Upper lobe of left lung (tissue), 6 donors: Measurements from ENCODE around the gene NUP85. TPM values are rescaled to one million over a fixed set of nuclear protein-coding genes. Genes with fewer than 3 reads are reported as not detected.

ENCODE experiments used
- ATAC-seq, 2 donors: fragments of 200-7000 bp; cut with Tn5 transposase; one replicate each; pipeline ENCODE4 v1.9.1; 2022; ENCODE audit warnings: mild to moderate bottlenecking in 2 of 2, moderate library complexity in 2 of 2; ENCODE audit not compliant: low FRiP score in 2 of 2
- DNase-seq, 2 donors: peaks; one replicate each; pipeline ENCODE4 v3.0.0-alpha.2; 2019 to 2020
- H3K27ac ChIP-seq, 4 donors: fragments of 200-600 bp; sonication (generic); one replicate each; pipeline ENCODE4 v1.5.1; 2016 to 2019
- H3K27me3 ChIP-seq, 4 donors: fragments of 200-600 bp; sonication (generic); one replicate each; pipeline ENCODE4 v1.5.1; 2017 to 2019
- H3K36me3 ChIP-seq, 4 donors: fragments of 200-600 bp; sonication (generic); one replicate each; pipeline ENCODE4 v1.5.1; 2016 to 2019
- H3K4me1 ChIP-seq, 4 donors: fragments of 200-600 bp; sonication (generic); one replicate each; pipeline ENCODE4 v1.5.1; 2018 to 2019
- H3K4me3 ChIP-seq, 4 donors: fragments of 200-600 bp; sonication (generic); one replicate each; pipeline ENCODE4 v1.5.1; 2017 to 2019; ENCODE audit warnings: mild to moderate bottlenecking in 2 of 4, moderate library complexity in 1 of 4
- H3K9me3 ChIP-seq, 4 donors: fragments of 200-600 bp; sonication (generic); one replicate each; pipeline ENCODE4 v1.5.1; 2018 to 2019
- EP300 ChIP-seq, 4 donors: sonication (generic); formaldehyde crosslinking; IDR thresholded peaks; one replicate each; pipeline ENCODE4 v1.5.1; 2017; ENCODE audit warnings: antibody characterized with exemption in 4 of 4, control low read depth in 2 of 4
- POLR2A ChIP-seq, 4 donors: fragments of 450-650 bp; IDR thresholded peaks; one replicate each; pipeline ENCODE4 v1.5.1; 2016 to 2017; ENCODE audit warnings: antibody characterized with exemption in 4 of 4, mild to moderate bottlenecking in 2 of 4
- POLR2AphosphoS5 ChIP-seq, 2 donors: sonication (generic); formaldehyde crosslinking; IDR thresholded peaks; one replicate each; pipeline ENCODE4 v1.5.1; 2017; ENCODE audit warnings: antibody characterized with exemption in 2 of 2
- WGBS, 2 donors: methylation state at CpG; one replicate each; pipeline ENCODE4 v1.1.5; 2017 to 2018; 5-methylcytosine and 5-hydroxymethylcytosine counted together
- total RNA-seq, 6 donors: library from RNA; depleted of rRNA in 4 of 6; stranded (reverse); fragments of >200 nt in 4 of 6; gene quantifications; one replicate each; pipeline versions ENCODE4 v1.1.0 to v1.2.1, GENCODE V29; 2016 to 2021
- TF ChIP-seq, protein P1 (sequence below), 6 experiments: fragments of 450-650 bp in 4 of 6; fragments of 200-600 bp in 2 of 6; sonication (generic) in 2 of 6; IDR thresholded peaks; one replicate each; pipeline ENCODE4 v1.5.1; 2016 to 2019; ENCODE audit warnings: antibody characterized with exemption in 6 of 6
- donor health status: DM: no; HTN: no; CAD: no; lungs with moderate emphysema.
- donor health status: DM: no; HTN: yes; CAD: no; lungs with severe emphysema.

NUP85 gene
- total RNA-seq, 6 donors from 2014 or later, result 21.7 to 69.1 (median 43.5) TPM

DNA sequence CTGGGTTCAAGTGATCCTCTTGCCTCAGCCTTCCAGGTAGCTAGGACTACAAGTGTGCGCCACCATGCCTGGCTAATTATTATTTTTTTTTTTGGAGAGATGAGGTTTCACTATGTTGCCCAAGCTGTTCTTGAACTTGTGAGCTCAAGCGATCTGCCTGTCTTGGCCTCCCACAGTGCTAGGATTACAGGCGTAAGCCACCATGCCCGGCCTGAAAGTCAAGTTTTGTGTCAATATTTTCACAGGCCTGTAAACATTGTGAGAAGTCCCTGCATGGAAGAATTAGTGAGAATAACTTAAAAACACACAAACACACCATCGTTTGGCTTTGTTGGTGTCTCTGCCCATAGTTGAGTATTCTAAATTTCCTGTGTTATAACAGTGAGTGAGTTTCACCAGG lies 22.2 kb downstream of the NUP85 start:
- TF ChIP-seq EP300 (IDR thresholded peaks at IDR 0.05) (no peak), POLR2AphosphoS5 (IDR thresholded peaks at IDR 0.05) (no peak), POLR2A (IDR thresholded peaks at IDR 0.05) (no peak)
- TF ChIP-seq, protein P1, sequence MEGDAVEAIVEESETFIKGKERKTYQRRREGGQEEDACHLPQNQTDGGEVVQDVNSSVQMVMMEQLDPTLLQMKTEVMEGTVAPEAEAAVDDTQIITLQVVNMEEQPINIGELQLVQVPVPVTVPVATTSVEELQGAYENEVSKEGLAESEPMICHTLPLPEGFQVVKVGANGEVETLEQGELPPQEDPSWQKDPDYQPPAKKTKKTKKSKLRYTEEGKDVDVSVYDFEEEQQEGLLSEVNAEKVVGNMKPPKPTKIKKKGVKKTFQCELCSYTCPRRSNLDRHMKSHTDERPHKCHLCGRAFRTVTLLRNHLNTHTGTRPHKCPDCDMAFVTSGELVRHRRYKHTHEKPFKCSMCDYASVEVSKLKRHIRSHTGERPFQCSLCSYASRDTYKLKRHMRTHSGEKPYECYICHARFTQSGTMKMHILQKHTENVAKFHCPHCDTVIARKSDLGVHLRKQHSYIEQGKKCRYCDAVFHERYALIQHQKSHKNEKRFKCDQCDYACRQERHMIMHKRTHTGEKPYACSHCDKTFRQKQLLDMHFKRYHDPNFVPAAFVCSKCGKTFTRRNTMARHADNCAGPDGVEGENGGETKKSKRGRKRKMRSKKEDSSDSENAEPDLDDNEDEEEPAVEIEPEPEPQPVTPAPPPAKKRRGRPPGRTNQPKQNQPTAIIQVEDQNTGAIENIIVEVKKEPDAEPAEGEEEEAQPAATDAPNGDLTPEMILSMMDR (IDR thresholded peaks at IDR 0.05), result no peak
- DNase-seq (no peak), ATAC-seq (no peak)
- Histone ChIP-seq H3K27me3 (no peaks in the 10 kb centered on the region), H3K9me3 (no peaks in the 10 kb centered on the region), H3K4me1 (peaks cover 0 to 19% (median 13%) of the 10 kb centered on the region in 4 donors), H3K36me3 (peaks cover 30 to 96% (median 59%) of the 10 kb centered on the region in 4 donors), H3K27ac (peak overlapping the region in 2 of 4 donors; percentile 43 to 57), H3K4me3 (no peak overlapping the region)
- WGBS, 2 donors, result 67 to 72% methylated on average over 5 of the region's 5 CpGs

DNA sequence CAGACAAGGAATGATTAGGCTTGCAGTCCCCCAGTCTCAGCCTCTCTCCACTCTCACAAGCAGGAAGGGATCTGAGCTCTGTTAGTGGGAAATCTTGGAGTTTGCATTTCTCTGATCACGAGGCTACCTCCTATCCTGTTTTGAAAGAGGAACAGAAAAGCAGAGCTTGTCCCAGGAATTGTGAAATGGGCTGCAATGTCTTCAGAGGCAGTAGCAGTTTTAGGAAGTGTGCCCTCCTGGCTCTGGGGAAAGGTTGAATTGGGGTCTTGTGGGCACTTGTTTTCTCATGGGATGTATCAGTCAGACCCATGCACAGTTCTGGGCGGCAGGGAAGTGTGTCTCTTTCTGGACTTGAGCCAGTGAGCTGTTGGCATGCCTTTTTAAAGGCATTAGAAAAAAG lies 22.8 kb downstream of the NUP85 start:
- TF ChIP-seq POLR2A (IDR thresholded peaks at IDR 0.05), result peak in 1 of 4 donors; percentile 32
- TF ChIP-seq POLR2AphosphoS5 (IDR thresholded peaks at IDR 0.05), result peak; percentile 5 to 61
- TF ChIP-seq, protein P1 (IDR thresholded peaks at IDR 0.05), result no peak
- TF ChIP-seq EP300 (IDR thresholded peaks at IDR 0.05), result peak in 2 of 4 donors; percentile 23 to 40
- peaks cover 0 to 19% (median 13%) of the 10 kb centered on the region in 4 donors for H3K4me1 ChIP-seq
- H3K4me3 ChIP-seq, result no peak overlapping the region
- H3K9me3 ChIP-seq, result no peaks in the 10 kb centered on the region
- H3K27ac ChIP-seq, result peak overlapping the region; percentile 38 to 68 (median 58)
- H3K27me3 ChIP-seq, result no peaks in the 10 kb centered on the region
- WGBS, 2 donors, result 49 to 56% methylated on average over 2 of the region's 2 CpGs
- DNase-seq (peak in 1 of 2 donors; percentile 73), ATAC-seq (peak; percentile 47 to 82)
- H3K36me3 ChIP-seq, result peaks cover 32 to 96% (median 61%) of the 10 kb centered on the region in 4 donors

DNA sequence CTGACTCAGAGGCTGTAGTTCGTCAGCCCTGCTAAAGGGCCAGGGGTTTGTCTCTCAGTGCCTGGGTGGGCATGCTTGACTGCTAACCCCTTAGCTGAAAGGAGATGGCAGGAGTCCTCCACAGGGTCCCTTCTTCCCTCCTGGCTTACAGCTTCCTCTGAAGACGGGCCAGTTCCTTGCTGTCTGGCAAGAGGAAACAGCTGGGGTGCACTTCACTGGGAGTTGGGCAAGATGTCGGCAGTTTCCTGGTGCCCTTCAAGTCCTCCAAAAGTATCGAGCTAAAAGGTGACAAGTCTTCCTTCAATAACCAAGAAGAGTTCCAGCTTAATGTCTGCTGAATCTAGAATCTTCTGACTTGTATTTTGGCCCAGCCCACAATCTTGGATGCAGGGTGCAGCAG lies 23.4 kb downstream of the NUP85 start:
- 46 to 57% methylated on average over 1 to 4 of the region's 4 CpGs for WGBS, 2 donors
- H3K27ac ChIP-seq, result peak overlapping the region; percentile 38 to 68 (median 58)
- H3K4me3 ChIP-seq, result no peak overlapping the region
- H3K27me3 ChIP-seq, result no peaks in the 10 kb centered on the region
- peaks cover 0 to 19% (median 13%) of the 10 kb centered on the region in 4 donors for H3K4me1 ChIP-seq
- TF ChIP-seq POLR2A (IDR thresholded peaks at IDR 0.05) (no peak), EP300 (IDR thresholded peaks at IDR 0.05) (no peak), POLR2AphosphoS5 (IDR thresholded peaks at IDR 0.05) (no peak)
- TF ChIP-seq, protein P1 (IDR thresholded peaks at IDR 0.05), result no peak
- DNase-seq (peak in 1 of 2 donors; percentile 78), ATAC-seq (peak; percentile 54 to 63)
- no peaks in the 10 kb centered on the region for H3K9me3 ChIP-seq
- peaks cover 32 to 96% (median 60%) of the 10 kb centered on the region in 4 donors for H3K36me3 ChIP-seq

DNA sequence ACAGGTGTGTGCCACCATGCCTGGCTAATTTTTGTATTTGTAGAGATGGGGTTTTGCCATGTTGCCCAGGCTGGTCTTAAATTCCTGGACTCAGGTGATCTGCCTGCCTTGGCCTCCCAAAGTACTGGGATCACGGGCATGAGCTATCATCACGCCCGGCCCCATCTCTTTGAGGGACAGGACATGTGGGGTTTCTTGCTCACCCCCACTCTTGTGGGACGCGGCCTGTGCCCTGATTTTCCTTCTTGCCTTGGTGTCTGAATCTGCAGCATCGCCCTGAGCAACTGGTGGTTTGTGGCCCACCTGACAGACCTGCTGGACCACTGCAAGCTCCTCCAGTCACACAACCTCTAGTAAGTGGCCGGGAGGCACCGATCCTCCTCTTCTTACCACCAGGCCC lies 25.6 kb downstream of the NUP85 start:
- Histone ChIP-seq H3K36me3 (peaks cover 31 to 96% (median 62%) of the 10 kb centered on the region in 4 donors), H3K27me3 (no peaks in the 10 kb centered on the region), H3K27ac (no peak overlapping the region), H3K9me3 (no peaks in the 10 kb centered on the region), H3K4me3 (no peak overlapping the region), H3K4me1 (peaks cover 0 to 19% (median 13%) of the 10 kb centered on the region in 4 donors)
- ATAC-seq (no peak), DNase-seq (no peak)
- 97 to 99% methylated on average over 5 to 8 of the region's 8 CpGs for WGBS, 2 donors
- TF ChIP-seq, protein P1 (IDR thresholded peaks at IDR 0.05), result no peak
- TF ChIP-seq POLR2A (IDR thresholded peaks at IDR 0.05), result no peak
- TF ChIP-seq EP300 (IDR thresholded peaks at IDR 0.05), result no peak
- TF ChIP-seq POLR2AphosphoS5 (IDR thresholded peaks at IDR 0.05), result no peak
